Stimulated activated naive B cell treated with anti-CD40 and anti-IgM and Interleukin-4, amounts not matched to agents 10 μg/mL and 1 μg/mL and 100 μg/mL, for 72 hours (primary cell): ENCODE data around the gene FAM180B.
"Not testable (repeated sequence)": the region's sequence is repeated elsewhere in the genome, so short reads cannot be mapped to it uniquely, and the experiment has no call there.

Source experiments
- ATAC-seq, 2 donors: fragments of 150-1000 bp; cut with Tn5 transposase; replicated peaks; 2 replicates each; pipeline ENCODE4 v1.10.0; 2021; ENCODE audit warnings: moderate library complexity in 1 of 2
- DNase-seq: peaks from one replicate; pipeline ENCODE4 v3.0.0; 2021
- H3K27ac Mint-ChIP-seq: one replicate; pipeline ENCODE4 v1.8.0; 2022; ENCODE audit warnings: mild to moderate bottlenecking, mixed read lengths
- H3K27me3 Mint-ChIP-seq, 2 donors: one replicate each; pipeline ENCODE4 v1.8.0; 2022; ENCODE audit warnings: mixed read lengths in 2 of 2
- H3K36me3 Mint-ChIP-seq, 2 donors: one replicate each; pipeline ENCODE4 v1.8.0; 2022; ENCODE audit warnings: mixed read lengths in 2 of 2, mild to moderate bottlenecking in 1 of 2
- H3K4me1 Mint-ChIP-seq, 2 donors: one replicate each; pipeline ENCODE4 v1.8.0; 2022; ENCODE audit warnings: mixed read lengths in 2 of 2, mild to moderate bottlenecking in 1 of 2
- H3K4me3 Mint-ChIP-seq, 2 donors: one replicate each; pipeline ENCODE4 v1.8.0; 2022; ENCODE audit warnings: mild to moderate bottlenecking in 2 of 2, mixed read lengths in 2 of 2, moderate library complexity in 1 of 2
- H3K9me3 Mint-ChIP-seq, 2 donors: one replicate each; pipeline ENCODE4 v1.8.0; 2022; ENCODE audit warnings: mixed read lengths in 2 of 2, mild to moderate bottlenecking in 1 of 2

Gene FAM180B

GRCh38 chr11:47558695-47559094 lies 27.8 kb upstream of the FAM180B start:
- H3K27ac Mint-ChIP-seq: no peak overlapping the region
- peaks cover 2 to 13% of the 10 kb centered on the region in 2 donors for H3K4me1 Mint-ChIP-seq
- H3K27me3 Mint-ChIP-seq: no peaks in the 10 kb centered on the region
- no peak overlapping the region for H3K4me3 Mint-ChIP-seq
- H3K9me3 Mint-ChIP-seq: no peaks in the 10 kb centered on the region
- ATAC-seq (no peak), DNase-seq (no peak)
- H3K36me3 Mint-ChIP-seq: peaks cover 1 to 5% of the 10 kb centered on the region in 2 donors

DNA sequence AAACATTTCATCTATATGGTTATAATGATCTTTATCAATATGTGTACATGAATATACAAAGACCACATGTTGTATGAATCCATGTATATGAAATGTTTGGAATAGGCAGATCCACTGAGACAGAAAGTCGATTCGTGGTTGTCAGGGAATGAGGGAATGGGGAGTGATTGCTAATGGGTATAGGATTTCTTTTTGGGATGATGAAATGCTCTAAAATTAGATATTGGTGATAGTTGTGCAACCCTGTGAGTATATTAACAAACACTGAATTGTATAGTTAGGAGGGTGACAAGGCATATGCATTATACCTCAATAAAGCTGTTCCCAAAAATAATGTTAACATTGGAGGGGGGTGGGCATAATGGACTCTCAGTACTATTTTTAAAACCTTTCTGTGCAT lies 26.1 kb upstream of the FAM180B start:
- peaks cover 2 to 5% of the 10 kb centered on the region in 2 donors for H3K36me3 Mint-ChIP-seq
- H3K9me3 Mint-ChIP-seq: no peaks in the 10 kb centered on the region
- H3K27me3 Mint-ChIP-seq: no peaks in the 10 kb centered on the region
- H3K4me3 Mint-ChIP-seq: no peak overlapping the region
- no peak for DNase-seq
- no peak overlapping the region for H3K27ac Mint-ChIP-seq
- ATAC-seq: no peak
- H3K4me1 Mint-ChIP-seq: peaks cover 6 to 14% of the 10 kb centered on the region in 2 donors

- not testable (repeated sequence) for H3K36me3 Mint-ChIP-seq, DNase-seq, H3K9me3 Mint-ChIP-seq, H3K27me3 Mint-ChIP-seq, H3K27ac Mint-ChIP-seq, ATAC-seq, H3K4me3 Mint-ChIP-seq
- peaks cover 8 to 20% of the 10 kb centered on the region in 2 donors for H3K4me1 Mint-ChIP-seq
Observed at GRCh38 chr11:47562393-47562792, 24.1 kb upstream of the FAM180B start.

- not testable (repeated sequence) for ATAC-seq, H3K9me3 Mint-ChIP-seq, H3K36me3 Mint-ChIP-seq, DNase-seq, H3K27me3 Mint-ChIP-seq, H3K27ac Mint-ChIP-seq
- Mint-ChIP-seq H3K4me3 (peak overlapping the region; percentile 13 to 57), H3K4me1 (peaks cover 8 to 20% of the 10 kb centered on the region in 2 donors)
Observed at GRCh38 chr11:47564366-47564765, 22.1 kb upstream of the FAM180B start.

DNA sequence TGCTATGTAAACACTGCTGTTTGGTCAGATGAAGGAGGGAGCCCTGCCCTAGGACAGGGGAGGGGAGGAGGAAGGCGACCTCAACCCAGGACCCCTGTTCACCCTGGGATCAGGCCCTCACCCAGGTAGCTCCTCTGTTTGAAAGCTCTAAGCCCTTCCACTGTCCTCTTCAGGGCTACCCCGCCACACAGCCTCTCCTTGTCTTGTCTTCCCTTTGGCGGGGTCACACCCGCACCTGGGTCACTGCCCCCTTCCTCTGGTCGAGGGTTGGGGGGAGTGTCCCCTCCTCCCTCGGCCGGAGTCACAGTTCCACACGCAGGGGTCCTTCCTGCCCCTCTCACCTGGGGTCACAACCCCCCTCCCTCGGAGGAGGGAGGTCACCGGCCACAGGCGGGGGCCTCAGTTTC lies 21.5 kb upstream of the FAM180B start:
- Mint-ChIP-seq H3K36me3 (peaks cover 2 to 10% of the 10 kb centered on the region in 2 donors), H3K9me3 (no peaks in the 10 kb centered on the region), H3K4me1 (peaks cover 8 to 20% of the 10 kb centered on the region in 2 donors), H3K4me3 (peak overlapping the region; percentile 87 to 96), H3K27me3 (no peaks in the 10 kb centered on the region), H3K27ac (peak overlapping the region; percentile 89)
- peak; percentile 6 to 19 for ATAC-seq
- no peak for DNase-seq

DNA sequence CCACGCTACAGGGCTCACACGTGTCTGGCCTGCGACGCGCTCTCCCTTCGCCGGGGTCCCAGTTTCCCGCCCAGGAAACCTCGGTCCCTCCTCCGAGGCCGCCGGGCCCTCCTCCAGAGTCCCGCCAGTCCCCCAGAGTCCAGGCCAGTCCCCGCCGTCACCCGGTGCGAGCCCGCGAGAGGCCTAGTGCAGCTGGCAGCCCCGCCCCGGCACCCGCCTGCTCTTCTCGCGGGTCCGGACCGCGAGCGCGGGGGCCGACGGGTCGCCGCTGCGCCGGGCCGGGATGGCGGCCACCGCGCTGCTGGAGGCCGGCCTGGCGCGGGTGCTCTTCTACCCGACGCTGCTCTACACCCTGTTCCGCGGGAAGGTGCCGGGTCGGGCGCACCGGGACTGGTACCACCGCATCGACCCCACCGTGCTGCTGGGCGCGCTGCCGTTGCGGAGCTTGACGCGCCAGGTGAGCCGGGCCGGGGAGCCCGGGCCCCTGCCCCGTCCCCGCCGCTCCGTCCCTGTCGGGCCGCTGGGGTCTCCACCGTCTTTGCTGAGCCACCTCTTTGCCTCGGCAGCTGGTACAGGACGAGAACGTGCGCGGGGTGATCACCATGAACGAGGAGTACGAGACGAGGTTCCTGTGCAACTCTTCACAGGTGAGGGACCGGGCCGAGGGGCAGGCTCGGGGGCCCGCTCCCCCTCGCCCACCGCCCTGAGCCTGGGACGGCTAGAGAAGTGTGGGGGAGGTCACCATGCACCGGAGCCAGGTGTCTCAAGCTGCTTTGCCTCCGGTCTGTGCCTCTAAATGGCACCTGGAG lies 20.9 kb upstream of the FAM180B start, which contains the start of gene PTPMT1:
Gene PTPMT1 (plus strand): TSS at position 260 of the 809 bp plus-strand sequence. CDS start 24 bp downstream, at position 284.
- no peaks in the 10 kb centered on the region for H3K27me3 Mint-ChIP-seq
- ATAC-seq (peak; percentile 96 to 97), DNase-seq (peak; percentile 73)
- peaks cover 2 to 5% of the 10 kb centered on the region in 2 donors for H3K36me3 Mint-ChIP-seq
- H3K4me3 Mint-ChIP-seq: peak within 1 kb of the TSS; percentile 87 to 96
- peak within 1 kb of the TSS; percentile 89 for H3K27ac Mint-ChIP-seq
- H3K4me1 Mint-ChIP-seq: peaks cover 8 to 20% of the 10 kb centered on the region in 2 donors
- H3K9me3 Mint-ChIP-seq: no peaks in the 10 kb centered on the region

- ATAC-seq (no peak), DNase-seq (no peak)
Observed at GRCh38 chr11:47566149-47566698, 20.3 kb upstream of the FAM180B start.

DNA sequence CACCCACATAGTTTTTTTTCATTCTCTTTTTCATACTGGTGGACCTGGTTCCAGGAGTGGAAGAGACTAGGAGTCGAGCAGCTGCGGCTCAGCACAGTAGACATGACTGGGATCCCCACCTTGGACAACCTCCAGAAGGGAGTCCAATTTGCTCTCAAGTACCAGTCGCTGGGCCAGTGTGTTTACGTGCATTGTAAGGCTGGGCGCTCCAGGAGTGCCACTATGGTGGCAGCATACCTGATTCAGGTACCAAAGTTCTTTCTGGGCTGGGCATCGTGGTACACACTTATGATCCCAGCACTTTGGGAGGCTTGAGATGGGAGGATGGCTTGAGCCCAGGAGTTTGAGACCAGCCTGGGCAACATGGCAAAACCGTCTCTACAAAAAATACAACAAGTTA lies 16.8 kb upstream of the FAM180B start:
- Mint-ChIP-seq H3K4me3 (no peak overlapping the region), H3K27ac (no peak overlapping the region), H3K27me3 (no peaks in the 10 kb centered on the region), H3K36me3 (peaks cover 12 to 28% of the 10 kb centered on the region in 2 donors), H3K9me3 (no peaks in the 10 kb centered on the region), H3K4me1 (peaks cover 13 to 19% of the 10 kb centered on the region in 2 donors)
- DNase-seq (no peak), ATAC-seq (no peak)

More at GRCh38 chr11:47566149-47566698, 20.3 kb upstream of the FAM180B start:
- peak overlapping the region; percentile 82 for H3K27ac Mint-ChIP-seq
- H3K27me3 Mint-ChIP-seq: no peaks in the 10 kb centered on the region
- H3K4me1 Mint-ChIP-seq: peaks cover 8 to 22% of the 10 kb centered on the region in 2 donors
- peak overlapping the region; percentile 87 to 96 for H3K4me3 Mint-ChIP-seq
- H3K9me3 Mint-ChIP-seq: no peaks in the 10 kb centered on the region
- peaks cover 3 to 6% of the 10 kb centered on the region in 2 donors for H3K36me3 Mint-ChIP-seq

DNA sequence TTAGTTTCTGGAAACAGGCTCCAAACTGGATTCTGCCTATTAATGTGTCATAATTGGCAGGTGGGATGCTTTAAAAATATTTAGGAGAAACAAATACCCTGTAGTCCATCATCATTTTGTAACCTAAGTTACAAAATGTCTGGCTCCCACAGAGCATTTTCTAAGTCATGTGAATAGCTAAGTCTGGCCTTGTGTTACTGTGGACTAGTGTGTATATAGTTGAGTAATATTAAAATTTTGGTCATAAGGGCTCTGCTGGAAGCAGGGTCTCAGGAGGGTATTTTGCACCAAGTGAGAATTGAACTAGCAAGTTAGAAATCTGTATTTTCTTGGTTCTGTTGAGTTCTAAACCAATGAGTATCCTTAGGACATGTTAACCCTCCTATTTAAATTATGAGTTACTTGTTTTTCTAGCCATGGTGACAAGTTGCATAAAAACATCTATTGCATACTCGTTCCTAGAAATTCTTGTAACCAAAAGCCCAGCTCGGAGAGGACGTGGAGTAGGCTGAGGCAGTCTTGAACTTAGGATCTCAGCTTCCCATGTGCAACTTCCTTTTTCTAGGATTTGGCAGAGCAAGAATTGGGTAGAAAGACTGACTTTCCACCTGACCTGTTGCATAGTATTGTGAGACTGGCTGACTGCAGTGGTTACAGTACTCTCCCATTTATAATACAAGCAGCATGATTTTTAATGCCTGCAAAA lies 15.7 kb upstream of the FAM180B start:
- ATAC-seq (no peak), DNase-seq (no peak)
- H3K4me1 Mint-ChIP-seq: peaks cover 7 to 12% of the 10 kb centered on the region in 2 donors
- no peak overlapping the region for H3K4me3 Mint-ChIP-seq
- H3K9me3 Mint-ChIP-seq: no peaks in the 10 kb centered on the region
- peaks cover 14 to 33% of the 10 kb centered on the region in 2 donors for H3K36me3 Mint-ChIP-seq
- H3K27ac Mint-ChIP-seq: no peak overlapping the region
- H3K27me3 Mint-ChIP-seq: no peaks in the 10 kb centered on the region

- no peak overlapping the region for H3K4me3 Mint-ChIP-seq
- ATAC-seq (no peak), DNase-seq (no peak)
- peak overlapping the region; percentile 83 for H3K27ac Mint-ChIP-seq
- H3K36me3 Mint-ChIP-seq: peaks cover 17 to 36% of the 10 kb centered on the region in 2 donors
- peaks cover 7 to 15% of the 10 kb centered on the region in 2 donors for H3K4me1 Mint-ChIP-seq
- no peaks in the 10 kb centered on the region for H3K9me3 Mint-ChIP-seq
- H3K27me3 Mint-ChIP-seq: no peaks in the 10 kb centered on the region
Observed at GRCh38 chr11:47571357-47571729, 15.1 kb upstream of the FAM180B start.

GRCh38 chr11:47571895-47572294 lies 14.6 kb upstream of the FAM180B start:
- H3K9me3 Mint-ChIP-seq: no peaks in the 10 kb centered on the region
- no peaks in the 10 kb centered on the region for H3K27me3 Mint-ChIP-seq
- no peak for DNase-seq
- H3K27ac Mint-ChIP-seq: no peak overlapping the region
- H3K36me3 Mint-ChIP-seq: peaks cover 20 to 40% of the 10 kb centered on the region in 2 donors
- no peak for ATAC-seq
- no peak overlapping the region for H3K4me3 Mint-ChIP-seq
- H3K4me1 Mint-ChIP-seq: peaks cover 5 to 15% of the 10 kb centered on the region in 2 donors

GRCh38 chr11:47572715-47573255 lies 13.7 kb upstream of the FAM180B start:
- no peaks in the 10 kb centered on the region for H3K27me3 Mint-ChIP-seq
- no peak overlapping the region for H3K4me3 Mint-ChIP-seq
- H3K4me1 Mint-ChIP-seq: peaks cover 11 to 23% of the 10 kb centered on the region in 2 donors
- no peak for ATAC-seq
- DNase-seq: no peak
- peak overlapping the region; percentile 47 for H3K27ac Mint-ChIP-seq
- H3K36me3 Mint-ChIP-seq: peaks cover 22 to 43% of the 10 kb centered on the region in 2 donors
- H3K9me3 Mint-ChIP-seq: no peaks in the 10 kb centered on the region

GRCh38 chr11:47573321-47573720 lies 13.2 kb upstream of the FAM180B start:
- H3K9me3 Mint-ChIP-seq: no peaks in the 10 kb centered on the region
- peaks cover 22 to 43% of the 10 kb centered on the region in 2 donors for H3K36me3 Mint-ChIP-seq
- DNase-seq (no peak), ATAC-seq (no peak)
- no peak overlapping the region for H3K27ac Mint-ChIP-seq
- no peak overlapping the region for H3K4me3 Mint-ChIP-seq
- peaks cover 13 to 28% of the 10 kb centered on the region in 2 donors for H3K4me1 Mint-ChIP-seq
- H3K27me3 Mint-ChIP-seq: no peaks in the 10 kb centered on the region

DNA sequence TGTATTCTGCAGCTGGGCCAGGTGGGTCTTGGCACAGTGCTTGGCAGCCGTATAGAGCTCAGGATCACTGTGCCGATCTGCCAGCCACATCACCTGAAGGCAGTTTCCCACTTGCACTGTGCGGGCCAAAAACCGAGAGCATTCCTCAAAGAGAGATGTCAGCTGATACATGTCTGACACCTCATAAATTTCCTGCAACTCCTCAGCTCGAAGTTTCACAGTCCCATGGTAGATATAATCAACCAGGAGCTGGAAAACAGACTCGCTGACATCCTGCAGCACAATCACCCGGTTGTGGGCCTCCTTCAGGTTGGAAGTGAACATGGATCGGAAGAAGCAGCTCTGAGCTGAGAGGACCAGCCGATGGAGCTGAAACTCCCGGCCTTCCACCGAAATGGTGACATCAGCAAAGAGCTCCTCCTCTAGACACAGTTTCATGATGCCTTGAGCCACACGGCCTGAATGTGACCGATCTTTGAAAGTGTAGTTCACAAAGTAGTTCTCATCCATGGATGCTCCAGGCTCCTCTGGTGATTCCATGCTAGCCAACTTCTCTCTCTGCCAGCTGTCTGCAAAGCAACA lies 8.9 kb upstream of the FAM180B start:
- Mint-ChIP-seq H3K4me1 (peaks cover 19 to 32% of the 10 kb centered on the region in 2 donors), H3K9me3 (no peaks in the 10 kb centered on the region), H3K36me3 (peaks cover 26 to 44% of the 10 kb centered on the region in 2 donors), H3K27ac (peak overlapping the region; percentile 20), H3K27me3 (no peaks in the 10 kb centered on the region), H3K4me3 (peak overlapping the region; percentile 91 to 98)
- no peak for ATAC-seq
- no peak for DNase-seq
